Ishikawa (cell line): Measurements from ENCODE around the gene ASIC3.

Experiments
- CEBPB ChIP-seq: IDR thresholded peaks from 2 replicates; pipeline ENCODE4 v1.6.1; 2012
- CREB1 ChIP-seq: IDR thresholded peaks from 2 replicates; pipeline ENCODE4 v1.6.1; 2012; ENCODE audit warnings: low read depth
- EGR1 ChIP-seq: IDR thresholded peaks from 2 replicates; pipeline ENCODE4 v1.6.1; 2012
- EP300 ChIP-seq: IDR thresholded peaks from 2 replicates; pipeline ENCODE4 v1.6.1; 2012; ENCODE audit warnings: borderline replicate concordance
- FOXM1 ChIP-seq: IDR thresholded peaks from 2 replicates; pipeline ENCODE4 v1.6.1; 2012; ENCODE audit warnings: low read depth, borderline replicate concordance
- MAX ChIP-seq: IDR thresholded peaks from 2 replicates; pipeline ENCODE4 v1.6.1; 2012
- NFIC ChIP-seq: IDR thresholded peaks from 2 replicates; pipeline ENCODE4 v1.6.1; 2012
- RAD21 ChIP-seq: IDR thresholded peaks from 2 replicates; pipeline ENCODE4 v1.6.1; 2012; ENCODE audit warnings: low read depth
- REST ChIP-seq: IDR thresholded peaks from 2 replicates; pipeline ENCODE4 v1.6.1; 2012; ENCODE audit warnings: low read depth, mild to moderate bottlenecking
- TAF1 ChIP-seq: IDR thresholded peaks from 2 replicates; pipeline ENCODE4 v1.6.1; 2012; ENCODE audit warnings: low read depth, mild to moderate bottlenecking
- TCF12 ChIP-seq: IDR thresholded peaks from 2 replicates; pipeline ENCODE4 v1.6.1; 2012; ENCODE audit warnings: low read depth
- TEAD4 ChIP-seq: IDR thresholded peaks from 2 replicates; pipeline ENCODE4 v1.6.1; 2012
- USF1 ChIP-seq: IDR thresholded peaks from 2 replicates; pipeline ENCODE4 v1.6.1; 2012
- YY1 ChIP-seq: IDR thresholded peaks from 2 replicates; pipeline ENCODE4 v1.6.1; 2012; ENCODE audit warnings: low read depth
- ZBTB7A ChIP-seq: IDR thresholded peaks from 2 replicates; pipeline ENCODE4 v1.6.1; 2012; ENCODE audit warnings: low read depth

The ASIC3 gene

GRCh38 chr7:151060416-151061212, 12.3 kb downstream of the ASIC3 start:
- TF ChIP-seq TEAD4, result peak; percentile 52; the same call in 1 of the 2 replicates
- peak; percentile 60 for TF ChIP-seq TCF12
- TF ChIP-seq USF1, result no peak
- peak; percentile 95 for TF ChIP-seq NFIC
- TF ChIP-seq ZBTB7A, result no peak; the same call in none of the 2 replicates
- 0 out of 2 replicates have a peak, but pooled peaks have one; percentile 1 for TF ChIP-seq RAD21
- TF ChIP-seq TAF1, result 0 out of 2 replicates have a peak, but pooled peaks have one; percentile 20
- no peak for TF ChIP-seq REST
- peak; percentile 75; the same call in 1 of the 2 replicates for TF ChIP-seq MAX
- TF ChIP-seq YY1, result no peak
- no peak for TF ChIP-seq CEBPB
- TF ChIP-seq EP300, result 0 out of 2 replicates have a peak, but pooled peaks have one; percentile 23
- no peak for TF ChIP-seq CREB1
- no peak for TF ChIP-seq EGR1
- TF ChIP-seq FOXM1, result no peak

- no peak for TF ChIP-seq CREB1
- no peak for TF ChIP-seq YY1
- no peak for TF ChIP-seq FOXM1
- TF ChIP-seq MAX, result no peak
- no peak for TF ChIP-seq EP300
Observed at GRCh38 chr7:151061213-151062110, 13.1 kb downstream of the ASIC3 start.

- no peak for TF ChIP-seq TEAD4
- TF ChIP-seq TAF1, result no peak
- TF ChIP-seq TCF12, result no peak
- no peak for TF ChIP-seq YY1
- no peak for TF ChIP-seq EP300
- TF ChIP-seq RAD21, result no peak
- TF ChIP-seq USF1, result no peak
- no peak for TF ChIP-seq NFIC
- TF ChIP-seq FOXM1, result no peak
- no peak for TF ChIP-seq CEBPB
- TF ChIP-seq REST, result no peak
- TF ChIP-seq CREB1, result no peak
- no peak for TF ChIP-seq EGR1
- no peak for TF ChIP-seq ZBTB7A
- no peak for TF ChIP-seq MAX
Observed at GRCh38 chr7:151062111-151062398, 13.7 kb downstream of the ASIC3 start.

- TF ChIP-seq ZBTB7A, result no peak
- no peak for TF ChIP-seq TEAD4
- peak; percentile 76 for TF ChIP-seq USF1
- TF ChIP-seq RAD21, result no peak
- no peak for TF ChIP-seq REST
- no peak for TF ChIP-seq CEBPB
- TF ChIP-seq YY1, result no peak
- no peak for TF ChIP-seq EGR1
Observed at GRCh38 chr7:151062399-151063211, 14.3 kb downstream of the ASIC3 start.
